ENCODE measurements around the gene HMCN1. TPM values are rescaled to one million over a fixed set of nuclear protein-coding genes. Genes with fewer than 3 reads are reported as not detected.

The HMCN1 gene
- total and polyA plus RNA-seq, 4 experiments from 2014 or later: 0.19 to 0.29 TPM; not detected in 2

DNA sequence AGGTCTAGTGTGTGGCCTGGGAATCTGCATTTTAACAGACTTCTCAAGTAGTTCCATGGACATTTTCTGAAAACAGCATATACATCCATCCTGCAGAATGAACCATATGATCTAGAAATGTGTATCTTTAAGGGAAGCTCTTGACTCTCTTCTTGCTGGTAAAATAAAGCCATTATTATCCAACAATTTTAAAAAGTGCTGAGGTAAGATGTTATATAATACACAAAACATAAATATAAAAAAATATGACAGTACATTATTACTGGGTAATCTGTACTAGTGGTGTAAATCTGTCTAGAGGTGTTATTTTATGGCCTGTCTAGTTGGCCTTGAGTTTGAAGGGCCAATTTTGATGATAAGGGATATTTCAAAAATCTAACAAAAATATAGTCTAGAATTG, 201.2 kb downstream of the HMCN1 start:
- no peaks in the 10 kb centered on the region for H3K9me3 ChIP-seq (ENCODE audit: control insufficient read depth in 1 of 2, low read length in 2 of 2)
- Mint-ChIP-seq H3K4me3 (no peak overlapping the region), H3K36me3 (no peaks in the 10 kb centered on the region), H3K27ac (no peak overlapping the region), H3K4me1 (no peaks in the 10 kb centered on the region), H3K9me3 (peaks cover 0 to 12% (median 2%) of the 10 kb centered on the region in 8 donors), H3K27me3 (peaks cover 2 to 3% of the 10 kb centered on the region in 2 donors)
- H3K36me3 ChIP-seq (ENCODE audit: insufficient read depth, low read length): no peaks in the 10 kb centered on the region
- no peak overlapping the region for H3K4me3 ChIP-seq (ENCODE audit: low read length in 2 of 2)
- ChIA-PET CTCF (ENCODE audit: partially characterized antibody) (no interaction called here), POLR2A (ENCODE audit: partially characterized antibody) (no interaction called here)
- H3K27ac ChIP-seq (ENCODE audit: low read depth, low read length): no peak overlapping the region
- H3K27me3 ChIP-seq (ENCODE audit: insufficient read depth, low read length): no peaks in the 10 kb centered on the region
- H3K4me1 ChIP-seq (ENCODE audit: insufficient read depth, low read length): no peaks in the 10 kb centered on the region
- DNase-seq: no peak
- intact Hi-C loops (cut with micrococcal nuclease): no loop called here

DNA sequence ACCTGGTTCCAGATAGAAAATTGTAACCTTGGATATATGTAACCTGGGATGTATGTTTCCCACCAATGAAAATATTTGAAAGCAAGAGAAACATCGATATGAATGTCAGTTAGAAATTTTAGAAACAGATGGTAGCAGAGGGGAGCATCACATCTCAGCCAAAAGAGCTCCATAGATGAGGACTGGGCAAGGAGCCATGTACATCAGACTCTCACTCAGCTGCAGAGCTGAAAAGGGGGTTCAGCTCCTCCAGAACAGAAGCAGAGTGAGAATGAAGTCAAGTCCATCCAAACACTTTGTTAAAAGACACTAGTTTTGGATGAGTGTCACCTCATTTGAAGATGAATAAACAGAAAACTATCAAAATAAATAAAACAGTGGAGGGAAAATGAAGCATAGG, 202.4 kb downstream of the HMCN1 start:
- Histone ChIP-seq H3K9me3 (ENCODE audit: control insufficient read depth in 1 of 2, low read length in 2 of 2) (no peaks in the 10 kb centered on the region), H3K4me3 (ENCODE audit: low read length in 2 of 2) (no peak overlapping the region), H3K4me1 (ENCODE audit: insufficient read depth, low read length) (no peaks in the 10 kb centered on the region), H3K36me3 (ENCODE audit: insufficient read depth, low read length) (no peaks in the 10 kb centered on the region), H3K27ac (ENCODE audit: low read depth, low read length) (no peak overlapping the region), H3K27me3 (ENCODE audit: insufficient read depth, low read length) (no peaks in the 10 kb centered on the region)
- ChIA-PET POLR2A (ENCODE audit: partially characterized antibody) (no interaction called here), CTCF (ENCODE audit: partially characterized antibody) (no interaction called here)
- Mint-ChIP-seq H3K4me1 (no peaks in the 10 kb centered on the region), H3K36me3 (no peaks in the 10 kb centered on the region), H3K27me3 (peaks cover 2 to 3% of the 10 kb centered on the region in 2 donors), H3K9me3 (peaks cover 0 to 12% (median 2%) of the 10 kb centered on the region in 8 donors), H3K27ac (no peak overlapping the region), H3K4me3 (no peak overlapping the region)
- intact Hi-C loops (cut with micrococcal nuclease): no loop called here
- DNase-seq: no peak

DNA sequence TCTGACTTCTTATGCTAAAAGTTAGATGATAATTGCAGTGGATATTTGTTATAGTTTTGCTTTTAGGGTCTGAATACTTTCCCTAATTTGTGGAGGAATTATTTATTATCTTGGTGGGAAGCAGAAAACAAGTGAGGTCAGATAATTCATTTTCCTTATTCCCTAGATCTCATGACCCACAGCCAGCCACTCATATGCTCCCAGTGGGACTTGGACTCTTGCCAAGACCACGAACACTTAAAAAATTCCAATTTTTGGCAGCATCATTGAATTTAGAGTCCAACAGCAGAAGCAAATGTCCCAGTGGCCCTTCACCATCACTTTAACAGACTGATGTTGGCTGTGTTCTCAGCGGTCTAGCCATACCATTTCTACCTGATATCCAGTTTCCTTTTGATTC, 204.2 kb downstream of the HMCN1 start:
- H3K27me3 Mint-ChIP-seq: peaks cover 2 to 3% of the 10 kb centered on the region in 2 donors
- no peaks in the 10 kb centered on the region for H3K27me3 ChIP-seq (ENCODE audit: insufficient read depth, low read length)
- no peak overlapping the region for H3K27ac ChIP-seq (ENCODE audit: low read depth, low read length)
- no peaks in the 10 kb centered on the region for H3K9me3 ChIP-seq (ENCODE audit: control insufficient read depth in 1 of 2, low read length in 2 of 2)
- intact Hi-C loops (cut with micrococcal nuclease): no loop called here
- H3K4me1 Mint-ChIP-seq: no peaks in the 10 kb centered on the region
- no peak overlapping the region for H3K4me3 Mint-ChIP-seq
- ChIA-PET POLR2A (ENCODE audit: partially characterized antibody) (no interaction called here), CTCF (ENCODE audit: partially characterized antibody) (no interaction called here)
- no peak overlapping the region for H3K4me3 ChIP-seq (ENCODE audit: low read length in 2 of 2)
- no peaks in the 10 kb centered on the region for H3K36me3 Mint-ChIP-seq
- peaks cover 0 to 12% (median 2%) of the 10 kb centered on the region in 8 donors for H3K9me3 Mint-ChIP-seq
- no peak for DNase-seq
- no peak overlapping the region for H3K27ac Mint-ChIP-seq
- no peaks in the 10 kb centered on the region for H3K36me3 ChIP-seq (ENCODE audit: insufficient read depth, low read length)
- no peaks in the 10 kb centered on the region for H3K4me1 ChIP-seq (ENCODE audit: insufficient read depth, low read length)

DNA sequence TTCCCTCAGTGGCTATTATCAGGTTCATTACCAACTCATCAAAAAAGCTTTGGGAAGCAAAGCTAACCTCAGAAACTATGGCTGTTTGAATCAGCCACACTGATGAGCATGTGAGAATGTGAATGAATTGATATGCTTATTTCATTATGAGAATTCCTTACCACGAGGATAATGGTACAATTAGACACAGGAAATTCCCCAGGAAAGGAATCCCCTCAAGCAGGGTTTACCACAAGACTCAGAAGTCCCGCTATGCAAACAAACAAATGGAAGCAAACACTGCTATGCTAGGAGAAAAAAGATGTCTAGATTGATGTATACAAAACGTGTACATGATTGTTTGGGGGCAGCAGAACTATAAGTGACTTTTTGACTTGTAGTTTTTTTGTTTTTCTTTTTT, 205.0 kb downstream of the HMCN1 start:
- CTCF ChIA-PET (ENCODE audit: partially characterized antibody): no interaction called here
- Mint-ChIP-seq H3K27me3 (peaks cover 2 to 4% of the 10 kb centered on the region in 2 donors), H3K4me1 (no peaks in the 10 kb centered on the region), H3K4me3 (no peak overlapping the region), H3K9me3 (peaks cover 0 to 12% (median 2%) of the 10 kb centered on the region in 8 donors), H3K27ac (no peak overlapping the region), H3K36me3 (no peaks in the 10 kb centered on the region)
- Histone ChIP-seq H3K27me3 (ENCODE audit: insufficient read depth, low read length) (no peaks in the 10 kb centered on the region), H3K36me3 (ENCODE audit: insufficient read depth, low read length) (no peaks in the 10 kb centered on the region), H3K4me1 (ENCODE audit: insufficient read depth, low read length) (no peaks in the 10 kb centered on the region), H3K4me3 (ENCODE audit: low read length in 2 of 2) (no peak overlapping the region), H3K9me3 (ENCODE audit: control insufficient read depth in 1 of 2, low read length in 2 of 2) (no peaks in the 10 kb centered on the region), H3K27ac (ENCODE audit: low read depth, low read length) (no peak overlapping the region)
- DNase-seq: no peak
- intact Hi-C loops (cut with micrococcal nuclease): no loop called here
- POLR2A ChIA-PET (ENCODE audit: partially characterized antibody): no interaction called here

DNA sequence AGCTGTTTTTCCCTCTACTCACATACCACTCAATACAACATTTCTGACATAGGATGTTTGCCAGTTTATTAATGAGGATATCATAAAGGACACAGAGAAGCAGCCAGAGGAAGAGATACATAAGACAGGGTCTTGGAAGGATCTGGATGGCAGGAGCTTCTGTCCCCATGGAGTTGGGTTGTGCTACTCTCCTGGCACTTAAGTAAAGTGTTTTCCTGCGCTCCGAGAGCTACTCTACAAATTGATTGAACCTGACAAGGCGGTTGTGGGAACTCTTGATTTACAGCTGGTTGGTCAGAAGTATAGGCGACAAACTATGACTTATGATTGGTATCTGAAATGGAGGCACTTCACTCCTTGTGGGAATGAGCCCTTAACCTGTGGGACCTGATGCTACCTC, 208.8 kb downstream of the HMCN1 start:
- Mint-ChIP-seq H3K36me3 (no peaks in the 10 kb centered on the region), H3K4me1 (no peaks in the 10 kb centered on the region), H3K27ac (no peak overlapping the region), H3K4me3 (no peak overlapping the region), H3K9me3 (peaks cover 0 to 3% (median 0%) of the 10 kb centered on the region in 8 donors), H3K27me3 (peaks cover 4 to 6% of the 10 kb centered on the region in 2 donors)
- Histone ChIP-seq H3K36me3 (ENCODE audit: insufficient read depth, low read length) (no peaks in the 10 kb centered on the region), H3K27me3 (ENCODE audit: insufficient read depth, low read length) (no peaks in the 10 kb centered on the region), H3K4me3 (ENCODE audit: low read length in 2 of 2) (no peak overlapping the region), H3K9me3 (ENCODE audit: control insufficient read depth in 1 of 2, low read length in 2 of 2) (no peaks in the 10 kb centered on the region), H3K4me1 (ENCODE audit: insufficient read depth, low read length) (no peaks in the 10 kb centered on the region), H3K27ac (ENCODE audit: low read depth, low read length) (no peak overlapping the region)
- intact Hi-C loops (cut with micrococcal nuclease): no loop called here
- ChIA-PET CTCF (ENCODE audit: partially characterized antibody) (no interaction called here), POLR2A (ENCODE audit: partially characterized antibody) (no interaction called here)
- DNase-seq: no peak

DNA sequence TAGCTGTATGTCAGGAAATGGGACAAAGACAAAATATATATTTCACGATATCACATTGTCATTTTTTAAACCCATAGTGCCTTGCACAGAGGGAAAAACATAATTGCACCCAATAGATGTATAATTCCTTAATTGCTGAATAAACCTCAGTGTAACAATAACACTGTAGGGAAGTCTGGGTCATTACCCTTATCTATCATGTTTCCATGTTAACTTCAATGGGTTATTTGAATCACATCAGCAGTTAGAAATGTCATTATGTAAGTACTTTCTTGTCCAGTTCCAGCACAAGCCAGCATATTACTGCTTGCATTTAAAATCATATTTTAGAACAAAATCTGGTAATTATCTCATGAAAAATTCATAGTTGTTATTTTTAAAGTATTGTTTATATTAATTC, 222.7 kb downstream of the HMCN1 start:
- no peaks in the 10 kb centered on the region for H3K9me3 ChIP-seq (ENCODE audit: control insufficient read depth in 1 of 2, low read length in 2 of 2)

DNA sequence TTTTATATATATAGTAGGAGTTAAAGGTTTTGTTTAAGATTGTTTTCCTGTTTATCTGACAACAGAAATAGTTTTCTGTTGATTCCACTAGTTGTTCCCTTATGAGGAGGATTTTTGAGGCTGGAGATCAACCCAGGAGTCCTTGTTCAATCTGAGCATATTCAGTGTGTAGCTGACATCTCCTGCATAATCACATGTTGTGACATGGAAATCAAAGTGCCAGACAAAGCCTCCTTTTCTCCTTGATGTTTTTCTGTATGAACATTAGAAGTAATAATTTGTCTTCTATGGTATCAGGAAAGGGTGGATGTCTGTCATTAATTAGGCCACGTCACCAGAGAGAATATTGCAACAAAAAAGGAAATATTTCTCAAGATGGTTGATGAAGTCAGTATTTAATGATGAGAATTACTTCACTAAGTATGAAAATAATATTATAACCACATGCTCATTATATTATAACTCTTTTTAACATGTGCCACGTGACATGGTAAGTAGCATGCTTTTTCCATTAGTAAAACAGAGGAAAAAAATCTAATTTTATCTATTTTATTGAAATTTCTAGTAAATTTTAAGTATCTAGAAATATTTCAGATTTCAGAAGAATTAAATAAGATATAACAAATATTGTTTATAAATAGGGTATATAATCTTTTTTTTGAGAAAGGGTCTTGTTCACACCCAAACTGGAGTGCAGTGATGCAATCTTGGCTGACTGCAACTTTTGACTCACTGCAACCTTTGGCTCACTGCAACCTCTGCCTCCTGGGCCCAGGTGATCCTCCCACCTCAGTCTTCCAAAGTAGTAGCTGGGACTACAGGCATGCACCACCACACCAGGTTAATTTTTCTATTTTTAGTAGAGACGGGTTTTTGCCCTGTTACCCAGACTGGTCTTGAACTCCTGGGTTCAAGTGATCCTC, 223.5 kb downstream of the HMCN1 start:
- no peak overlapping the region for H3K4me3 Mint-ChIP-seq
- no peaks in the 10 kb centered on the region for H3K36me3 ChIP-seq (ENCODE audit: insufficient read depth, low read length)
- intact Hi-C loops (cut with micrococcal nuclease): no loop called here
- H3K4me1 ChIP-seq (ENCODE audit: insufficient read depth, low read length): no peaks in the 10 kb centered on the region
- H3K9me3 ChIP-seq (ENCODE audit: control insufficient read depth in 1 of 2, low read length in 2 of 2): no peaks in the 10 kb centered on the region
- H3K36me3 Mint-ChIP-seq: no peaks in the 10 kb centered on the region
- CTCF ChIA-PET (ENCODE audit: partially characterized antibody): no interaction called here
- no peaks in the 10 kb centered on the region for H3K4me1 Mint-ChIP-seq
- H3K27me3 Mint-ChIP-seq: peaks cover 1 to 7% of the 10 kb centered on the region in 2 donors
- DNase-seq: no peak
- H3K27me3 ChIP-seq (ENCODE audit: insufficient read depth, low read length): no peaks in the 10 kb centered on the region
- POLR2A ChIA-PET (ENCODE audit: partially characterized antibody): no interaction called here
- no peak overlapping the region for H3K27ac ChIP-seq (ENCODE audit: low read depth, low read length)
- peaks cover 0 to 4% (median 0%) of the 10 kb centered on the region in 8 donors for H3K9me3 Mint-ChIP-seq
- no peak overlapping the region for H3K4me3 ChIP-seq (ENCODE audit: low read length in 2 of 2)
- no peak overlapping the region for H3K27ac Mint-ChIP-seq

More for the DNA sequence above, 222.7 kb downstream of the HMCN1 start:
- DNase-seq: no peak
- no peak overlapping the region for H3K4me3 ChIP-seq (ENCODE audit: low read length in 2 of 2)
- intact Hi-C loops (cut with micrococcal nuclease): no loop called here
- CTCF ChIA-PET (ENCODE audit: partially characterized antibody): no interaction called here
- H3K36me3 Mint-ChIP-seq: no peaks in the 10 kb centered on the region
- H3K4me1 Mint-ChIP-seq: no peaks in the 10 kb centered on the region
- peaks cover 0 to 2% (median 0%) of the 10 kb centered on the region in 8 donors for H3K9me3 Mint-ChIP-seq
- no peak overlapping the region for H3K27ac ChIP-seq (ENCODE audit: low read depth, low read length)
- POLR2A ChIA-PET (ENCODE audit: partially characterized antibody): no interaction called here
- peaks cover 4 to 7% of the 10 kb centered on the region in 2 donors for H3K27me3 Mint-ChIP-seq
- H3K36me3 ChIP-seq (ENCODE audit: insufficient read depth, low read length): no peaks in the 10 kb centered on the region
- H3K27me3 ChIP-seq (ENCODE audit: insufficient read depth, low read length): no peaks in the 10 kb centered on the region
- H3K4me1 ChIP-seq (ENCODE audit: insufficient read depth, low read length): no peaks in the 10 kb centered on the region
- no peak overlapping the region for H3K27ac Mint-ChIP-seq
- no peak overlapping the region for H3K4me3 Mint-ChIP-seq

Data from CD4-positive, alpha-beta memory T cell (primary cell).